HepG2 (cell line): ENCODE results near the gene SEBOX. TPM values are rescaled to one million over a fixed set of nuclear protein-coding genes. Genes with fewer than 3 reads are reported as not detected.

Experiments used
- FLYWCH1 ChIP-seq: sonication (generic); formaldehyde crosslinking; IDR thresholded peaks from 2 replicates; pipeline ENCODE4 v1.8.1; 2023; ENCODE audit warnings: mild to moderate bottlenecking, missing genetic modification reagents
- IRF1 ChIP-seq: sonication (generic); formaldehyde crosslinking; IDR thresholded peaks from 2 replicates; pipeline ENCODE4 v1.4.0; 2020; ENCODE audit warnings: low read depth, mild to moderate bottlenecking, missing genetic modification reagents
- ISL2 ChIP-seq: sonication (generic); formaldehyde crosslinking; IDR thresholded peaks from 2 replicates; pipeline ENCODE4 v1.5.0; 2020; ENCODE audit warnings: missing genetic modification reagents
- NR0B2 ChIP-seq: sonication (generic); formaldehyde crosslinking; IDR thresholded peaks from 2 replicates; pipeline ENCODE4 v1.4.0; 2020; ENCODE audit warnings: mild to moderate bottlenecking, missing genetic modification reagents
- SMC3 ChIP-seq: IDR thresholded peaks from 2 replicates; pipeline ENCODE4 v1.6.1; 2011; ENCODE audit warnings: low read length, improper control_type of control experiment
- SOX6 ChIP-seq, 2 experiments: fragments of 450-650 bp in 1 of 2; sonication (generic) in 1 of 2; formaldehyde crosslinking in 1 of 2; IDR thresholded peaks; 2 replicates each; pipeline versions ENCODE4 v1.4.0 to v1.6.1; 2017 to 2020; ENCODE audit warnings: antibody characterized with exemption in 1 of 2, mild to moderate bottlenecking in 1 of 2, missing genetic modification reagents in 1 of 2
- ZNF460 ChIP-seq: sonication (generic); formaldehyde crosslinking; IDR thresholded peaks from 2 replicates; pipeline ENCODE4 v1.5.1; 2020; ENCODE audit warnings: missing genetic modification reagents, mild to moderate bottlenecking, borderline replicate concordance
- ZNF777 ChIP-seq: sonication (generic); formaldehyde crosslinking; IDR thresholded peaks from 2 replicates; pipeline ENCODE4 v1.4.0; 2020; ENCODE audit warnings: missing genetic modification reagents
- ZSCAN22 ChIP-seq: sonication (generic); formaldehyde crosslinking; IDR thresholded peaks from 2 replicates; pipeline ENCODE4 v1.4.0; 2020; ENCODE audit warnings: mild to moderate bottlenecking, missing genetic modification reagents
- polyA plus RNA-seq, 8 experiments: library from polyadenylated mRNA; depleted of rRNA in 3 of 8; stranded (reverse) in 7 of 8; unstranded in 1 of 8; fragments of >200 nt; fragmentation: Illumina TruSeq in 4 of 8; extraction: Trizol in 4 of 8; gene quantifications; 2 replicates each; pipeline versions ENCODE4 v1.2.1 to v1.2.3, GENCODE V29; 2011 to 2016; ENCODE audit warnings: low read depth in 4 of 8, missing spikeins in 1 of 8, mixed read lengths in 1 of 8; ENCODE audit not compliant: insufficient read depth in 1 of 8
- total RNA-seq, 5 experiments: library from RNA; depleted of rRNA; stranded (reverse); fragments of >200 nt; fragmentation: Illumina TruSeq; extraction: Trizol; gene quantifications; 2 replicates each; pipeline ENCODE4 v1.2.3, GENCODE V29; 2016; ENCODE audit warnings: low read depth in 1 of 5
- TF ChIP-seq, protein P1 (sequence below): sonication (generic); formaldehyde crosslinking; IDR thresholded peaks from 2 replicates; pipeline ENCODE4 v1.5.0; 2020; ENCODE audit warnings: mild to moderate bottlenecking, missing genetic modification reagents
- TF ChIP-seq, protein P2 (sequence below): IDR thresholded peaks from 2 replicates; pipeline ENCODE4 v1.6.1; 2016; ENCODE audit warnings: missing compliant biosample characterization, missing genetic modification reagents, borderline replicate concordance
- TF ChIP-seq, protein P3 (sequence below): sonication (generic); formaldehyde crosslinking; IDR thresholded peaks from 2 replicates; pipeline ENCODE4 v1.4.0; 2020; ENCODE audit warnings: mild to moderate bottlenecking, missing genetic modification reagents
- TF ChIP-seq, protein P4 (sequence below): sonication (generic); formaldehyde crosslinking; conservative IDR thresholded peaks from 2 replicates; pipeline ENCODE4 v1.8.0; 2022; ENCODE audit warnings: low read depth, missing genetic modification reagents

The SEBOX gene
- total and polyA plus RNA-seq, 2 of the 13 experiments (the other 11 are each of a cell fraction or from before 2014, with no cell fraction given), result not detected

GRCh38 chr17:28368306-28368831 lies 3.4 kb upstream of the SEBOX start (continued):
- TF ChIP-seq, protein P1, sequence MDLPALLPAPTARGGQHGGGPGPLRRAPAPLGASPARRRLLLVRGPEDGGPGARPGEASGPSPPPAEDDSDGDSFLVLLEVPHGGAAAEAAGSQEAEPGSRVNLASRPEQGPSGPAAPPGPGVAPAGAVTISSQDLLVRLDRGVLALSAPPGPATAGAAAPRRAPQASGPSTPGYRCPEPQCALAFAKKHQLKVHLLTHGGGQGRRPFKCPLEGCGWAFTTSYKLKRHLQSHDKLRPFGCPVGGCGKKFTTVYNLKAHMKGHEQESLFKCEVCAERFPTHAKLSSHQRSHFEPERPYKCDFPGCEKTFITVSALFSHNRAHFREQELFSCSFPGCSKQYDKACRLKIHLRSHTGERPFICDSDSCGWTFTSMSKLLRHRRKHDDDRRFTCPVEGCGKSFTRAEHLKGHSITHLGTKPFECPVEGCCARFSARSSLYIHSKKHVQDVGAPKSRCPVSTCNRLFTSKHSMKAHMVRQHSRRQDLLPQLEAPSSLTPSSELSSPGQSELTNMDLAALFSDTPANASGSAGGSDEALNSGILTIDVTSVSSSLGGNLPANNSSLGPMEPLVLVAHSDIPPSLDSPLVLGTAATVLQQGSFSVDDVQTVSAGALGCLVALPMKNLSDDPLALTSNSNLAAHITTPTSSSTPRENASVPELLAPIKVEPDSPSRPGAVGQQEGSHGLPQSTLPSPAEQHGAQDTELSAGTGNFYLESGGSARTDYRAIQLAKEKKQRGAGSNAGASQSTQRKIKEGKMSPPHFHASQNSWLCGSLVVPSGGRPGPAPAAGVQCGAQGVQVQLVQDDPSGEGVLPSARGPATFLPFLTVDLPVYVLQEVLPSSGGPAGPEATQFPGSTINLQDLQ (CRISPR knock-in tag), result no peak
- TF ChIP-seq, protein P2, sequence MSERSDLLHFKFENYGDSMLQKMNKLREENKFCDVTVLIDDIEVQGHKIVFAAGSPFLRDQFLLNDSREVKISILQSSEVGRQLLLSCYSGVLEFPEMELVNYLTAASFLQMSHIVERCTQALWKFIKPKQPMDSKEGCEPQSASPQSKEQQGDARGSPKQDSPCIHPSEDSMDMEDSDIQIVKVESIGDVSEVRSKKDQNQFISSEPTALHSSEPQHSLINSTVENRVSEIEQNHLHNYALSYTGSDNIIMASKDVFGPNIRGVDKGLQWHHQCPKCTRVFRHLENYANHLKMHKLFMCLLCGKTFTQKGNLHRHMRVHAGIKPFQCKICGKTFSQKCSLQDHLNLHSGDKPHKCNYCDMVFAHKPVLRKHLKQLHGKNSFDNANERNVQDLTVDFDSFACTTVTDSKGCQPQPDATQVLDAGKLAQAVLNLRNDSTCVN (CRISPR knock-in tag), result no peak
- TF ChIP-seq ZNF777 (CRISPR knock-in tag), result no peak
- TF ChIP-seq ZSCAN22 (CRISPR knock-in tag), result no peak
- no peak for TF ChIP-seq NR0B2
- TF ChIP-seq ZNF460 (CRISPR knock-in tag), result peak; percentile 12; the same call in 1 of the 2 replicates
- TF ChIP-seq, protein P3, sequence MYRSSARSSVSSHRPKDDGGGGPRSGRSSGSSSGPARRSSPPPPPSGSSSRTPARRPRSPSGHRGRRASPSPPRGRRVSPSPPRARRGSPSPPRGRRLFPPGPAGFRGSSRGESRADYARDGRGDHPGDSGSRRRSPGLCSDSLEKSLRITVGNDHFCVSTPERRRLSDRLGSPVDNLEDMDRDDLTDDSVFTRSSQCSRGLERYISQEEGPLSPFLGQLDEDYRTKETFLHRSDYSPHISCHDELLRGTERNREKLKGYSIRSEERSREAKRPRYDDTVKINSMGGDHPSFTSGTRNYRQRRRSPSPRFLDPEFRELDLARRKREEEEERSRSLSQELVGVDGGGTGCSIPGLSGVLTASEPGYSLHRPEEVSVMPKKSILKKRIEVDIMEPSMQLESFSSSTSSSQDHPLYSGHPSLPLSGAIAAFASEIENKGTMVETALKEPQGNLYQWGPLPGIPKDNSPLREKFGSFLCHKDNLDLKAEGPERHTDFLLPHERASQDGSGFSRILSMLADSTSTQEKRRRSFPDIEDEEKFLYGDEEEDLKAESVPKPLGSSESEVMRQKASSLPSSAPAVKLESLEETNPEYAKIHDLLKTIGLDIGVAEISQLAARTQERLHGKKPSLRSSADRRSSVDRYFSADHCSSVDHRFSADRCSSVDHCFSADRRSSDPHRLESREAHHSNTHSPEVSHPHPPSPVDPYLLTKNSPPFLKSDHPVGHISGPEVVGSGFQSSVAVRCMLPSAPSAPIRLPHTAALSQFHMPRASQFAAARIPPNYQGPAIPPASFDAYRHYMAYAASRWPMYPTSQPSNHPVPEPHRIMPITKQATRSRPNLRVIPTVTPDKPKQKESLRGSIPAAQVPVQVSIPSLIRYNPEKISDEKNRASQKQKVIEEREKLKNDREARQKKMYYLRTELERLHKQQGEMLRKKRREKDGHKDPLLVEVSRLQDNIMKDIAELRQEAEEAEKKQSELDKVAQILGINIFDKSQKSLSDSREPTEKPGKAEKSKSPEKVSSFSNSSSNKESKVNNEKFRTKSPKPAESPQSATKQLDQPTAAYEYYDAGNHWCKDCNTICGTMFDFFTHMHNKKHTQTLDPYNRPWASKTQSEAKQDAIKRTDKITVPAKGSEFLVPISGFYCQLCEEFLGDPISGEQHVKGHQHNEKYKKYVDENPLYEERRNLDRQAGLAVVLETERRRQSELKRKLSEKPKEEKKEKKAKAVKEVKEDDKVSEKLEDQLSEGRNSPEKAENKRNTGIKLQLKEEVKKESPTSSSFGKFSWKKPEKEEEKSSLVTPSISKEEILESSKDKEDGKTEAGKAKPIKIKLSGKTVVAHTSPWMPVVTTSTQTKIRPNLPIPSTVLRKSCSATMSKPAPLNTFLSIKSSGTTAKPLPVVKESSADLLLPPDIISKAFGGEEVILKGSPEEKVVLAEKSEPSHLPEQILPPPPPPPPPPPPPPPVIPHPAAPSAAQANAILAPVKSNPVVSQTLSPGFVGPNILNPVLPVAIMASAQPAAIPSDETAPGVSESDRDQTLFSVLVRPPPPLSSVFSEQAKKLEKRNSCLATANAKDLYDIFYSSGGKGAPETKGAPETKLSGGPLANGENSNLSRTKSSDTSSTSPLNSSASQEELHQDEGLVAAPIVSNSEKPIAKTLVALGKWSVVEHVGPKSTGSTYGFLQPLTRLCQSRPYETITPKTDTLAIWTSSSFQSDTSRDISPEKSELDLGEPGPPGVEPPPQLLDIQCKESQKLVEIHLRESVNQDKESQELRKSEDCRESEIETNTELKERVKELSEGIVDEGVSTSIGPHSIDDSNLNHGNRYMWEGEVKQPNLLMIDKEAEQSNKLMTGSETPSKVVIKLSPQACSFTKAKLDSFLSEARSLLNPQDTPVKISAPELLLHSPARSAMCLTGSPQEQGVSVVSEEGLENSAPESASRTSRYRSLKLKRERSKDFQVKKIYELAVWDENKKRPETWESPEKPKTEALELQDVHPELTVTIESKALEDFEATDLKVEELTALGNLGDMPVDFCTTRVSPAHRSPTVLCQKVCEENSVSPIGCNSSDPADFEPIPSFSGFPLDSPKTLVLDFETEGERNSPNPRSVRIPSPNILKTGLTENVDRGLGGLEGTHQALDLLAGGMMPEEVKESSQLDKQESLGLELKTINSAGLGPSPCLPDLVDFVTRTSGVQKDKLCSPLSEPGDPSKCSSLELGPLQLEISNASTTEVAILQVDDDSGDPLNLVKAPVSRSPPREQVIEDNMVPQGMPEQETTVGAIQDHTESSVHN (CRISPR knock-in tag), result no peak
- peak; percentile 87 for TF ChIP-seq ISL2 (CRISPR knock-in tag)
- TF ChIP-seq, protein P4, sequence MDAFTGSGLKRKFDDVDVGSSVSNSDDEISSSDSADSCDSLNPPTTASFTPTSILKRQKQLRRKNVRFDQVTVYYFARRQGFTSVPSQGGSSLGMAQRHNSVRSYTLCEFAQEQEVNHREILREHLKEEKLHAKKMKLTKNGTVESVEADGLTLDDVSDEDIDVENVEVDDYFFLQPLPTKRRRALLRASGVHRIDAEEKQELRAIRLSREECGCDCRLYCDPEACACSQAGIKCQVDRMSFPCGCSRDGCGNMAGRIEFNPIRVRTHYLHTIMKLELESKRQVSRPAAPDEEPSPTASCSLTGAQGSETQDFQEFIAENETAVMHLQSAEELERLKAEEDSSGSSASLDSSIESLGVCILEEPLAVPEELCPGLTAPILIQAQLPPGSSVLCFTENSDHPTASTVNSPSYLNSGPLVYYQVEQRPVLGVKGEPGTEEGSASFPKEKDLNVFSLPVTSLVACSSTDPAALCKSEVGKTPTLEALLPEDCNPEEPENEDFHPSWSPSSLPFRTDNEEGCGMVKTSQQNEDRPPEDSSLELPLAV (CRISPR knock-in tag), result no peak; the same call in 1 of the 2 replicates
- TF ChIP-seq SOX6 (IDR thresholded peaks at IDR 0.05), result no peak
- TF ChIP-seq SOX6 (CRISPR knock-in tag; IDR thresholded peaks at IDR 0.05), result peak; percentile 93
- no peak; the same call in 1 of the 2 replicates for TF ChIP-seq SMC3
- no peak for TF ChIP-seq IRF1 (CRISPR knock-in tag)
- no peak for TF ChIP-seq FLYWCH1 (CRISPR knock-in tag)
